HepG2 (cell line): ENCODE data around the gene ABCC1. TPM values are rescaled to one million over a fixed set of nuclear protein-coding genes. Genes with fewer than 3 reads are reported as not detected.

Source experiments
- ATAC-seq: fragments of 200-7000 bp; cut with Tn5 transposase; 3 replicates; pipeline ENCODE4 v1.9.1; 2020; ENCODE audit warnings: mild to moderate bottlenecking, moderate library complexity
- BruUV-seq: library from RNA; stranded (reverse); fragments of 400-500 nt; replicated peaks from 2 replicates; lab custom pipeline; 2021; lab: Mats Ljungman, UMichigan
- CTCF ChIA-PET: fragments of 300-600 bp; formaldehyde crosslinking; extraction: SDS; loops from one replicate; lab custom pipeline; 2021; ENCODE audit warnings: low total read pairs, inconsistent platforms, low intra/inter-chr PET ratio; lab: Yijun Ruan, JAX
- POLR2A ChIA-PET: fragments of 350-600 bp; sonication (Branson Sonifier 250); formaldehyde crosslinking; loops from one replicate; lab custom pipeline; 2020; ENCODE audit warnings: antibody characterized with exemption, inconsistent platforms; lab: Yijun Ruan, JAX
- DNase-seq: peaks from one replicate; pipeline ENCODE4 v3.0.0-alpha.2; 2015; ENCODE audit warnings: low spot score
- FAIRE-seq: peaks from 3 replicates; lab custom pipeline; 2011; peaks lifted over from hg19 to GRCh38; lab: Jason Lieb, UNC
- H2AFZ ChIP-seq: one replicate; pipeline ENCODE4 v1.6.1; 2011; ENCODE audit warnings: low read length, inconsistent platforms
- H3K27ac ChIP-seq: fragments of 300-600 bp; 3 replicates; pipeline ENCODE4 v1.8.0; 2011; ENCODE audit warnings: mixed run types, mild to moderate bottlenecking, mixed read lengths, low read length, inconsistent platforms; ENCODE audit not compliant: insufficient read depth; ENCODE audit errors: extremely low read length
- H3K27me3 ChIP-seq, 2 experiments: fragments of 200-600 bp in 1 of 2; 2 replicates in 1 of 2; 3 replicates in 1 of 2; pipeline versions ENCODE4 v1.6.0 to v1.8.0; 2011; ENCODE audit warnings: low read length in 2 of 2, mild to moderate bottlenecking in 2 of 2, moderate library complexity in 2 of 2, inconsistent platforms in 1 of 2; ENCODE audit not compliant: insufficient read depth in 2 of 2, control insufficient read depth in 1 of 2
- H3K36me3 ChIP-seq, 2 experiments: fragments of 200-600 bp in 1 of 2; replicated peaks in 1 of 2; 2 replicates in 1 of 2; 3 replicates in 1 of 2; pipeline versions ENCODE4 v1.5.1 to v1.8.0; 2011; ENCODE audit warnings: low read length in 2 of 2, inconsistent platforms in 1 of 2; ENCODE audit not compliant: insufficient read depth in 2 of 2, control insufficient read depth in 1 of 2
- H3K4me1 ChIP-seq: 2 replicates; pipeline ENCODE4 v1.5.1; 2012; ENCODE audit warnings: low read length, inconsistent platforms; ENCODE audit not compliant: insufficient read depth
- H3K4me2 ChIP-seq: 2 replicates; pipeline ENCODE4 v1.6.0; 2011; ENCODE audit warnings: low read depth, low read length, inconsistent platforms
- H3K4me3 ChIP-seq, 3 experiments: fragments of 200-600 bp in 1 of 3; sonication (generic), shearing (Covaris generic) in 1 of 3; replicated peaks in 1 of 3; 2 replicates each; pipeline ENCODE4 v1.5.1; 2011 to 2016; ENCODE audit warnings: low read length in 3 of 3, inconsistent platforms in 2 of 3, low read depth in 2 of 3, mild to moderate bottlenecking in 2 of 3, control low read depth in 1 of 3, mixed read lengths in 1 of 3; ENCODE audit not compliant: insufficient read depth in 1 of 3
- H3K79me2 ChIP-seq: one replicate; pipeline ENCODE4 v1.6.1; 2011; ENCODE audit warnings: low read length, inconsistent platforms; ENCODE audit not compliant: insufficient read depth
- H3K9ac ChIP-seq: 2 replicates; pipeline ENCODE4 v1.6.0; 2011; ENCODE audit warnings: mild to moderate bottlenecking, low read depth, low read length, inconsistent platforms; ENCODE audit not compliant: insufficient read depth
- H3K9me3 ChIP-seq: 2 replicates; pipeline ENCODE4 v1.5.1; 2012; ENCODE audit warnings: mild to moderate bottlenecking, low read length
- H4K20me1 ChIP-seq: 2 replicates; pipeline ENCODE4 v1.6.0; 2011; ENCODE audit warnings: inconsistent platforms, mild to moderate bottlenecking, low read length, moderate library complexity; ENCODE audit not compliant: insufficient read depth
- ISL2 ChIP-seq: sonication (generic); formaldehyde crosslinking; IDR thresholded peaks from 2 replicates; pipeline ENCODE4 v1.5.0; 2020; ENCODE audit warnings: missing genetic modification reagents
- MLLT10 ChIP-seq: sonication (generic); formaldehyde crosslinking; IDR thresholded peaks from 2 replicates; pipeline ENCODE4 v1.4.0; 2020; ENCODE audit warnings: missing genetic modification reagents
- MYC ChIP-seq: sonication (generic); formaldehyde crosslinking; IDR thresholded peaks from 2 replicates; pipeline ENCODE4 v1.9.0; 2021; ENCODE audit warnings: missing genetic modification reagents, borderline replicate concordance
- RBM22 ChIP-seq: fragments of 200-400 bp; formaldehyde crosslinking; optimal IDR thresholded peaks from 2 replicates; pipeline ENCODE3; 2017; ENCODE audit warnings: mild to moderate bottlenecking, low read length, moderate library complexity
- ZFP36 ChIP-seq: fragments of 150-350 bp; IDR thresholded peaks from 2 replicates; pipeline ENCODE4 v1.6.1; 2018; ENCODE audit warnings: borderline replicate concordance, low read length, low read depth; ENCODE audit not compliant: partially characterized antibody
- ZNF235 ChIP-seq: sonication (generic); formaldehyde crosslinking; IDR thresholded peaks from 2 replicates; pipeline ENCODE4 v1.8.1; 2023; ENCODE audit warnings: mild to moderate bottlenecking, missing genetic modification reagents, borderline replicate concordance
- ZNF337 ChIP-seq: sonication (generic); formaldehyde crosslinking; IDR thresholded peaks from 2 replicates; pipeline ENCODE4 v1.5.1; 2020; ENCODE audit warnings: missing genetic modification reagents, low read depth, mild to moderate bottlenecking, borderline replicate concordance
- ZNF619 ChIP-seq: sonication (generic); formaldehyde crosslinking; IDR thresholded peaks from 2 replicates; pipeline ENCODE4 v1.4.0; 2020; ENCODE audit warnings: mild to moderate bottlenecking, missing genetic modification reagents
- ZNF747 ChIP-seq: sonication (generic); formaldehyde crosslinking; IDR thresholded peaks from 2 replicates; pipeline ENCODE4 v1.8.1; 2023; ENCODE audit warnings: missing genetic modification reagents, mild to moderate bottlenecking, borderline replicate concordance
- ZNF780A ChIP-seq: sonication (generic); formaldehyde crosslinking; IDR thresholded peaks from 2 replicates; pipeline ENCODE4 v1.8.0; 2022; ENCODE audit warnings: mild to moderate bottlenecking, missing genetic modification reagents, moderate library complexity
- WGBS: methylation state at CpG from one replicate; pipeline ENCODE4 v1.1.6; 2017; ENCODE audit warnings: low lambda C conversion rate; 5-methylcytosine and 5-hydroxymethylcytosine counted together
- in situ Hi-C: cut with HindIII; loops from 2 replicates; pipeline ENCODE4 v1.10.0; 2017; ENCODE audit warnings: low pct_unique_long_range_greater_than_20kb; ENCODE audit not compliant: extremely low pct_ligation_motif_present
- intact Hi-C: fragments of 100-400 bp; cut with micrococcal nuclease; formaldehyde crosslinking; loops from one replicate; pipeline ENCODE4 v1.10.0; 2022; ENCODE audit not compliant: unreplicated experiment
- polyA plus RNA-seq, 8 experiments: library from polyadenylated mRNA; depleted of rRNA in 3 of 8; stranded (reverse) in 7 of 8; unstranded in 1 of 8; fragments of >200 nt; fragmentation: Illumina TruSeq in 4 of 8; extraction: Trizol in 4 of 8; gene quantifications; 2 replicates each; pipeline versions ENCODE4 v1.2.1 to v1.2.3, GENCODE V29; 2011 to 2016; ENCODE audit warnings: low read depth in 4 of 8, missing spikeins in 1 of 8, mixed read lengths in 1 of 8; ENCODE audit not compliant: insufficient read depth in 1 of 8
- total RNA-seq, 5 experiments: library from RNA; depleted of rRNA; stranded (reverse); fragments of >200 nt; fragmentation: Illumina TruSeq; extraction: Trizol; gene quantifications; 2 replicates each; pipeline ENCODE4 v1.2.3, GENCODE V29; 2016; ENCODE audit warnings: low read depth in 1 of 5
- TF ChIP-seq, protein P1 (sequence below): IDR thresholded peaks from 2 replicates; pipeline ENCODE4 v1.6.1; 2016
- TF ChIP-seq, protein P2 (sequence below): sonication (generic); formaldehyde crosslinking; IDR thresholded peaks from 2 replicates; pipeline ENCODE4 v1.5.0; 2020; ENCODE audit warnings: missing genetic modification reagents

The ABCC1 gene
- total and polyA plus RNA-seq, 2 of the 13 experiments (the other 11 are each of a cell fraction or from before 2014, with no cell fraction given) = 13.0 to 30.6 TPM

DNA sequence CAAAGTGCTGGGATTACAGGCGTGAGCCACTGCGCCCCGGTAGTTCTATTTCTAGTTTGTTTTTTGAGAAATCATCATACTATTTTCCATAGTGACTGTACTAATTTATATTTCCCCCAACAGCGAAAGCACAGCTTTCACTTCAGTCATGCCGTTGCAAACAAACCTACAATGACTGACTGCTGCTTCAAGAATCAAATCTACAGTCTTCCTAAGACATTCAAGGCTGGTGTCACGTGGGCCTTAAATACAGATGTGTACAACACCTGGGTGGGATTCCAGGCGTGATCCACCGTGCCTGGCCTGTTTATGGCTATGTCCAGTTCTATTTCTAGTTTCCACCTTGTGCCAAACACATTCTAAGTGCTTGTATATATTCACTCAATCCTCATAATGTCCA is 201.9 kb downstream of the ABCC1 start:
- H4K20me1 ChIP-seq = no peaks in the 10 kb centered on the region
- no peak overlapping the region for H3K4me3 ChIP-seq
- peaks cover 26 to 47% of the 10 kb centered on the region in 2 experiments for H3K36me3 ChIP-seq
- FAIRE-seq (no peak), DNase-seq (no peak), ATAC-seq (no peak)
- peaks cover 49% of the 10 kb centered on the region for H3K4me1 ChIP-seq
- BruUV-seq = no TSS peak
- H3K27ac ChIP-seq = no peak overlapping the region
- TF ChIP-seq ZNF747 (CRISPR knock-in tag) (no peak), RBM22 (peak; percentile 80), ZNF619 (no peak), ZFP36 (no peak), ZNF337 (no peak), MYC (no peak), MLLT10 (CRISPR knock-in tag) (no peak), ZNF235 (CRISPR knock-in tag) (0 out of 2 replicates have a peak, but pooled peaks have one; percentile 4), ISL2 (CRISPR knock-in tag) (no peak), ZNF780A (CRISPR knock-in tag) (no peak)
- TF ChIP-seq, protein P1, sequence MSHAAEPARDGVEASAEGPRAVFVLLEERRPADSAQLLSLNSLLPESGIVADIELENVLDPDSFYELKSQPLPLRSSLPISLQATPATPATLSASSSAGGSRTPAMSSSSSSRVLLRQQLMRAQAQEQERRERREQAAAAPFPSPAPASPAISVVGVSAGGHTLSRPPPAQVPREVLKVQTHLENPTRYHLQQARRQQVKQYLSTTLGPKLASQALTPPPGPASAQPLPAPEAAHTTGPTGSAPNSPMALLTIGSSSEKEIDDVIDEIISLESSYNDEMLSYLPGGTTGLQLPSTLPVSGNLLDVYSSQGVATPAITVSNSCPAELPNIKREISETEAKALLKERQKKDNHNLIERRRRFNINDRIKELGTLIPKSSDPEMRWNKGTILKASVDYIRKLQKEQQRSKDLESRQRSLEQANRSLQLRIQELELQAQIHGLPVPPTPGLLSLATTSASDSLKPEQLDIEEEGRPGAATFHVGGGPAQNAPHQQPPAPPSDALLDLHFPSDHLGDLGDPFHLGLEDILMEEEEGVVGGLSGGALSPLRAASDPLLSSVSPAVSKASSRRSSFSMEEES (CRISPR knock-in tag) = no peak
- TF ChIP-seq, protein P2, sequence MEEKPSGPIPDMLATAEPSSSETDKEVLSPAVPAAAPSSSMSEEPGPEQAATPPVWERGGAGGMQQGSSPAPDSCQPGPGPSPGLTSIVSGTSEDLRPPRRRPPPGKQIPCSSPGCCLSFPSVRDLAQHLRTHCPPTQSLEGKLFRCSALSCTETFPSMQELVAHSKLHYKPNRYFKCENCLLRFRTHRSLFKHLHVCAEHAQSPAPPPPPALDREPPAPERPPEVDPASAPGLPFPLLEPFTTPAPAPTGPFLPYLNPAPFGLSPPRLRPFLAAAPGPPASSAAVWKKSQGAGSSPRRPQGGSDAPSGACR (CRISPR knock-in tag) = no peak
- no peak overlapping the region for H2AFZ ChIP-seq
- in situ Hi-C loops = no loop called here
- H3K9me3 ChIP-seq = no peaks in the 10 kb centered on the region
- intact Hi-C loops = no loop called here
- WGBS = 97% methylated on average over 8 of the region's 8 CpGs
- ChIA-PET POLR2A (interaction anchor here (0.9 kb wide), 1 partner anchor 8 kb away, joined by 3 read pairs; no protein-coding TSS in a partner anchor), CTCF (no interaction called here)
- no peak overlapping the region for H3K4me2 ChIP-seq
- no peaks in the 10 kb centered on the region for H3K79me2 ChIP-seq
- H3K27me3 ChIP-seq = no peaks in the 10 kb centered on the region
- no peak overlapping the region for H3K9ac ChIP-seq
